Esophagus (tissue), 2 donors: ENCODE data around the gene INPP5E. TPM values are rescaled to one million over a fixed set of nuclear protein-coding genes. Genes with fewer than 3 reads are reported as not detected.

Experiments used
- H3K27ac ChIP-seq, 2 donors: one replicate each; pipeline ENCODE4 v1.5.1; 2013; ENCODE audit warnings: low read depth in 2 of 2, mild to moderate bottlenecking in 2 of 2, inconsistent platforms in 1 of 2, low read length in 1 of 2, moderate library complexity in 1 of 2
- H3K27me3 ChIP-seq, 2 donors: one replicate each; pipeline ENCODE4 v1.6.1; 2013; ENCODE audit warnings: low read length in 2 of 2, control low read depth in 1 of 2, mild to moderate bottlenecking in 1 of 2; ENCODE audit not compliant: insufficient read depth in 2 of 2, control insufficient read depth in 1 of 2
- H3K36me3 ChIP-seq, 2 donors: one replicate each; pipeline ENCODE4 v1.6.1; 2013; ENCODE audit warnings: low read length in 1 of 2; ENCODE audit not compliant: control insufficient read depth in 2 of 2, insufficient read depth in 2 of 2
- H3K4me1 ChIP-seq, 2 donors: one replicate each; pipeline ENCODE4 v1.6.1; 2013; ENCODE audit warnings: low read length in 1 of 2; ENCODE audit not compliant: control insufficient read depth in 2 of 2, insufficient read depth in 2 of 2
- H3K4me3 ChIP-seq, 2 donors: one replicate each; pipeline ENCODE4 v1.5.1; 2013; ENCODE audit warnings: low read length in 2 of 2, mild to moderate bottlenecking in 2 of 2, low read depth in 1 of 2, moderate library complexity in 1 of 2
- H3K9me3 ChIP-seq, 2 donors: one replicate each; pipeline ENCODE4 v1.6.1; 2013; ENCODE audit warnings: mild to moderate bottlenecking in 2 of 2, low read depth in 1 of 2, low read length in 1 of 2, moderate library complexity in 1 of 2; ENCODE audit not compliant: control insufficient read depth in 2 of 2, insufficient read depth in 1 of 2
- WGBS, 2 donors: extraction: QIAGEN DNeasy Blood & Tissue Kit; methylation state at CpG; one replicate each; pipeline ENCODE4 v1.1.7; 2013; 5-methylcytosine and 5-hydroxymethylcytosine counted together
- polyA plus RNA-seq, 2 donors: library from polyadenylated mRNA; stranded (reverse); fragments of 200-250 nt; gene quantifications; one replicate each; pipeline ENCODE4 v1.2.3, GENCODE V29; 2013
- donor health status: healthy with polysubstance abuse.
- donor health status: Bipolar disorder and iron deficiency.

Gene INPP5E
- polyA plus RNA-seq, 2 donors = 6.2 to 10.5 TPM

- Histone ChIP-seq H3K27me3 (no peaks in the 10 kb centered on the region), H3K27ac (no peak overlapping the region), H3K9me3 (no peaks in the 10 kb centered on the region), H3K4me1 (no peaks in the 10 kb centered on the region), H3K36me3 (peaks cover 26 to 54% of the 10 kb centered on the region in 2 donors), H3K4me3 (no peak overlapping the region)
- 93 to 95% methylated on average over 17 of the region's 17 CpGs for WGBS, 2 donors
These were observed 23.0 kb upstream of the INPP5E start for GRCh38 chr9:136462664-136463063.

GRCh38 chr9:136460772-136461325 lies 21.2 kb upstream of the INPP5E start:
- Histone ChIP-seq H3K27me3 (no peaks in the 10 kb centered on the region), H3K9me3 (no peaks in the 10 kb centered on the region), H3K36me3 (peaks cover 29 to 58% of the 10 kb centered on the region in 2 donors), H3K4me3 (no peak overlapping the region), H3K27ac (no peak overlapping the region), H3K4me1 (no peaks in the 10 kb centered on the region)
- 95 to 96% methylated on average over 23 of the region's 23 CpGs for WGBS, 2 donors

GRCh38 chr9:136459425-136459824 lies 19.8 kb upstream of the INPP5E start:
- Histone ChIP-seq H3K9me3 (no peaks in the 10 kb centered on the region), H3K27ac (no peak overlapping the region), H3K4me3 (no peak overlapping the region), H3K4me1 (no peaks in the 10 kb centered on the region), H3K27me3 (no peaks in the 10 kb centered on the region), H3K36me3 (peaks cover 38 to 67% of the 10 kb centered on the region in 2 donors)
- 95% methylated on average over 28 of the region's 28 CpGs for WGBS, 2 donors

GRCh38 chr9:136457326-136457725 lies 17.7 kb upstream of the INPP5E start:
- H3K4me1 ChIP-seq = no peaks in the 10 kb centered on the region
- no peaks in the 10 kb centered on the region for H3K9me3 ChIP-seq
- H3K27ac ChIP-seq = no peak overlapping the region
- 94 to 98% methylated on average over 24 of the region's 24 CpGs for WGBS, 2 donors
- no peak overlapping the region for H3K4me3 ChIP-seq
- H3K27me3 ChIP-seq = no peaks in the 10 kb centered on the region
- peaks cover 31 to 61% of the 10 kb centered on the region in 2 donors for H3K36me3 ChIP-seq

- no peaks in the 10 kb centered on the region for H3K9me3 ChIP-seq
- 87 to 89% methylated on average over 9 of the region's 9 CpGs for WGBS, 2 donors
- peaks cover 27 to 59% of the 10 kb centered on the region in 2 donors for H3K36me3 ChIP-seq
- H3K27me3 ChIP-seq = no peaks in the 10 kb centered on the region
- H3K4me3 ChIP-seq = no peak overlapping the region
- H3K4me1 ChIP-seq = no peaks in the 10 kb centered on the region
- no peak overlapping the region for H3K27ac ChIP-seq
These were observed 16.6 kb upstream of the INPP5E start for GRCh38 chr9:136456258-136456657.

GRCh38 chr9:136455043-136456002 lies 15.7 kb upstream of the INPP5E start:
- WGBS, 2 donors = 91 to 93% methylated on average over 43 of the region's 43 CpGs
- no peaks in the 10 kb centered on the region for H3K27me3 ChIP-seq
- H3K4me1 ChIP-seq = no peaks in the 10 kb centered on the region
- no peak overlapping the region for H3K27ac ChIP-seq
- no peaks in the 10 kb centered on the region for H3K9me3 ChIP-seq
- H3K4me3 ChIP-seq = no peak overlapping the region
- peaks cover 31 to 64% of the 10 kb centered on the region in 2 donors for H3K36me3 ChIP-seq

- no peak overlapping the region for H3K27ac ChIP-seq
- no peak overlapping the region for H3K4me3 ChIP-seq
- H3K36me3 ChIP-seq = peaks cover 27 to 62% of the 10 kb centered on the region in 2 donors
- no peaks in the 10 kb centered on the region for H3K4me1 ChIP-seq
- WGBS, 2 donors = 90 to 92% methylated on average over 25 of the region's 25 CpGs
- H3K27me3 ChIP-seq = no peaks in the 10 kb centered on the region
- H3K9me3 ChIP-seq = no peaks in the 10 kb centered on the region
These were observed 14.6 kb upstream of the INPP5E start for GRCh38 chr9:136454026-136454796.

- Histone ChIP-seq H3K9me3 (no peaks in the 10 kb centered on the region), H3K4me1 (no peaks in the 10 kb centered on the region), H3K36me3 (peaks cover 27 to 67% of the 10 kb centered on the region in 2 donors), H3K27me3 (no peaks in the 10 kb centered on the region), H3K4me3 (no peak overlapping the region), H3K27ac (no peak overlapping the region)
- WGBS, 2 donors = 93 to 94% methylated on average over 11 of the region's 11 CpGs
These were observed 13.7 kb upstream of the INPP5E start for GRCh38 chr9:136453326-136453725.

GRCh38 chr9:136451221-136451877 lies 11.7 kb upstream of the INPP5E start:
- no peaks in the 10 kb centered on the region for H3K9me3 ChIP-seq
- no peak overlapping the region for H3K4me3 ChIP-seq
- WGBS, 2 donors = 87 to 92% methylated on average over 26 of the region's 26 CpGs
- H3K36me3 ChIP-seq = peaks cover 29 to 68% of the 10 kb centered on the region in 2 donors
- H3K27ac ChIP-seq = no peak overlapping the region
- H3K4me1 ChIP-seq = no peaks in the 10 kb centered on the region
- no peaks in the 10 kb centered on the region for H3K27me3 ChIP-seq
